Aorta (tissue), 5 donors: ENCODE results near the gene MSL2. TPM values are rescaled to one million over a fixed set of nuclear protein-coding genes. Genes with fewer than 3 reads are reported as not detected.
"Not testable (repeated sequence)": the region's sequence is repeated elsewhere in the genome, so short reads cannot be mapped to it uniquely, and the experiment has no call there.

Experiments
- ATAC-seq: fragments of 200-7000 bp; cut with Tn5 transposase; one replicate; pipeline ENCODE4 v1.9.1; 2022; ENCODE audit warnings: moderate library complexity; ENCODE audit not compliant: low FRiP score
- DNase-seq, 2 donors: peaks; one replicate each; pipeline ENCODE4 v3.0.0-alpha.2; 2020
- H3K27ac ChIP-seq, 2 donors: one replicate each; pipeline ENCODE4 v1.5.1; 2013; ENCODE audit warnings: low read length in 2 of 2, mild to moderate bottlenecking in 2 of 2, moderate library complexity in 2 of 2, control low read depth in 1 of 2, inconsistent platforms in 1 of 2, low read depth in 1 of 2
- H3K27me3 ChIP-seq, 2 donors: one replicate each; pipeline ENCODE4 v1.6.1; 2013; ENCODE audit warnings: control low read depth in 1 of 2, low read length in 1 of 2, mild to moderate bottlenecking in 1 of 2, moderate library complexity in 1 of 2; ENCODE audit not compliant: insufficient read depth in 2 of 2, control insufficient read depth in 1 of 2
- H3K36me3 ChIP-seq, 2 donors: one replicate each; pipeline ENCODE4 v1.6.1; 2013; ENCODE audit warnings: control low read depth in 1 of 2, low read length in 1 of 2, mild to moderate bottlenecking in 1 of 2; ENCODE audit not compliant: insufficient read depth in 2 of 2, control insufficient read depth in 1 of 2
- H3K4me1 ChIP-seq, 2 donors: one replicate each; pipeline ENCODE4 v1.6.1; 2013; ENCODE audit warnings: low read length in 2 of 2, control low read depth in 1 of 2, mild to moderate bottlenecking in 1 of 2, moderate library complexity in 1 of 2; ENCODE audit not compliant: insufficient read depth in 2 of 2, control insufficient read depth in 1 of 2
- H3K4me3 ChIP-seq, 2 donors: one replicate each; pipeline ENCODE4 v1.5.1; 2013; ENCODE audit warnings: low read length in 2 of 2, control low read depth in 1 of 2, mild to moderate bottlenecking in 1 of 2
- H3K9me3 ChIP-seq: one replicate; pipeline ENCODE4 v1.6.1; 2013; ENCODE audit warnings: mild to moderate bottlenecking, low read length; ENCODE audit not compliant: control insufficient read depth
- WGBS, 2 donors: extraction: QIAGEN DNeasy Blood & Tissue Kit; methylation state at CpG; one replicate each; pipeline ENCODE4 v1.1.7; 2013; 5-methylcytosine and 5-hydroxymethylcytosine counted together
- intact Hi-C, 2 donors: fragments of 100-400 bp; cut with DNase I; formaldehyde crosslinking; loops; one replicate each; pipeline versions ENCODE4 v1.14.2 to v1.15.0; 2022
- long read RNA-seq, 2 donors: library from polyadenylated mRNA; unstranded; transcript quantifications; one replicate each; pipeline ENCODE4 v2.0.0, GENCODE V29; 2020 to 2021
- polyA plus RNA-seq, 2 donors: library from polyadenylated mRNA; stranded (reverse); fragments of 200-250 nt; gene quantifications; one replicate each; pipeline ENCODE4 v1.2.3, GENCODE V29; 2013
- total RNA-seq, 2 donors: library from RNA; stranded (reverse); fragmentation: NEBNext Ultra II Directional; extraction: Animal tissue kit (Norgen Biotek cat#: 25700); gene quantifications; one replicate each; pipeline ENCODE4 v1.2.1, GENCODE V29; 2021
- donor health status: healthy with polysubstance abuse.
- donor health status: Bipolar disorder and iron deficiency.
- donor health status: DM: no; HTN: no; CAD: no.
- donor health status: DM: no; HTN: no; CAD: no.
- donor health status: DM: yes; HTN: yes; CAD: no.

MSL2 gene
- total RNA-seq: 10 to 100 TPM; 27.7 to 33.9 TPM
- 1 to 10 TPM; 4.9 to 6.2 TPM for polyA plus RNA-seq
- long read RNA-seq, donor 1, full-length matches to known transcripts: 2 of 6 reads
- long read RNA-seq, donor 1, partial matches to known transcripts: 0 of 6 reads
- long read RNA-seq, donor 1, other reads (novel, unspliced or antisense): 4 of 6 reads
- long read RNA-seq, donor 2, partial matches to known transcripts: 0 of 2 reads
- long read RNA-seq, donor 2, other reads (novel, unspliced or antisense): 2 of 2 reads

- H3K36me3 ChIP-seq: no peaks in the 10 kb centered on the region
- H3K27ac ChIP-seq: peak within 1 kb of the TSS; percentile 94 to 99
- ATAC-seq (peak; percentile 78), DNase-seq (no peak)
- H3K27me3 ChIP-seq: no peaks in the 10 kb centered on the region
- peaks cover 2 to 7% of the 10 kb centered on the region in 2 donors for H3K4me1 ChIP-seq
- intact Hi-C loops: loop anchor here (1.0 to 10.0 kb wide), 5 partner anchors 54 to 556 kb away; partner anchors contain the start of genes PCCB (in 1 of the 2), PPP2R3A (in 1 of the 2) and STAG1 (in 1 of the 2)
- WGBS, 2 donors: 0 to 1% methylated on average over 28 to 37 of the region's 37 CpGs
- peak within 1 kb of the TSS; percentile 76 to 88 for H3K4me3 ChIP-seq
- H3K9me3 ChIP-seq: no peaks in the 10 kb centered on the region
These were observed at the start of gene MSL2 for GRCh38 chr3:136196064-136196400. Gene MSL2 (minus strand): TSS chr3:136196335. CDS start chr3:136195113, 1,222 bp downstream.

- Histone ChIP-seq H3K27me3 (no peaks in the 10 kb centered on the region), H3K9me3 (no peaks in the 10 kb centered on the region), H3K36me3 (no peaks in the 10 kb centered on the region), H3K27ac (no peak overlapping the region), H3K4me1 (no peaks in the 10 kb centered on the region), H3K4me3 (no peak overlapping the region)
- 69 to 70% methylated on average over 3 of the region's 3 CpGs for whole genome bisulfite sequencing, 2 donors
- no peak for DNase-seq
- intact Hi-C loops: no loop called here
- no peak for ATAC-seq
These were observed 49.6 kb upstream of the MSL2 start for GRCh38 chr3:136245691-136246090.

GRCh38 chr3:136239094-136239493, 43.0 kb upstream of the MSL2 start:
- H3K9me3 ChIP-seq: no peaks in the 10 kb centered on the region
- DNase-seq (no peak), ATAC-seq (no peak)
- 4 to 17% methylated on average over 1 of the region's 1 CpG for WGBS, 2 donors
- no peak overlapping the region for H3K4me3 ChIP-seq
- no peaks in the 10 kb centered on the region for H3K27me3 ChIP-seq
- no peak overlapping the region for H3K27ac ChIP-seq
- no peaks in the 10 kb centered on the region for H3K36me3 ChIP-seq
- intact Hi-C loops: no loop called here
- no peaks in the 10 kb centered on the region for H3K4me1 ChIP-seq

GRCh38 chr3:136237961-136238649, 42.0 kb upstream of the MSL2 start:
- no peaks in the 10 kb centered on the region for H3K27me3 ChIP-seq
- no peak overlapping the region for H3K4me3 ChIP-seq
- 84 to 89% methylated on average over 4 of the region's 4 CpGs for WGBS, 2 donors
- intact Hi-C loops: no loop called here
- no peaks in the 10 kb centered on the region for H3K4me1 ChIP-seq
- no peaks in the 10 kb centered on the region for H3K9me3 ChIP-seq
- no peak overlapping the region for H3K27ac ChIP-seq
- DNase-seq: no peak
- ATAC-seq: no peak
- no peaks in the 10 kb centered on the region for H3K36me3 ChIP-seq

- WGBS, 2 donors: 80 to 83% methylated on average over 1 of the region's 1 CpG
- no peak for ATAC-seq
- no peak overlapping the region for H3K27ac ChIP-seq
These were observed 41.0 kb upstream of the MSL2 start for GRCh38 chr3:136237103-136237502.

GRCh38 chr3:136236109-136236508, 40.0 kb upstream of the MSL2 start:
- WGBS, 2 donors: 78 to 82% methylated on average over 2 of the region's 2 CpGs
- no peaks in the 10 kb centered on the region for H3K36me3 ChIP-seq
- intact Hi-C loops: no loop called here
- H3K4me1 ChIP-seq: no peaks in the 10 kb centered on the region
- H3K27me3 ChIP-seq: no peaks in the 10 kb centered on the region
- DNase-seq (no peak), ATAC-seq (no peak)
- no peaks in the 10 kb centered on the region for H3K9me3 ChIP-seq
- H3K4me3 ChIP-seq: no peak overlapping the region
- H3K27ac ChIP-seq: no peak overlapping the region

More at GRCh38 chr3:136237103-136237502, 41.0 kb upstream of the MSL2 start:
- DNase-seq: no peak
- Histone ChIP-seq H3K9me3 (no peaks in the 10 kb centered on the region), H3K36me3 (no peaks in the 10 kb centered on the region), H3K4me1 (no peaks in the 10 kb centered on the region), H3K27me3 (no peaks in the 10 kb centered on the region), H3K4me3 (no peak overlapping the region)
- intact Hi-C loops: no loop called here

GRCh38 chr3:136235545-136235944, 39.4 kb upstream of the MSL2 start:
- no peak overlapping the region for H3K27ac ChIP-seq
- WGBS, 2 donors: 91 to 94% methylated on average over 1 of the region's 1 CpG

GRCh38 chr3:136232413-136232812, 36.3 kb upstream of the MSL2 start:
- no peaks in the 10 kb centered on the region for H3K27me3 ChIP-seq
- ATAC-seq (no peak), DNase-seq (no peak)
- H3K27ac ChIP-seq: no peak overlapping the region
- WGBS, 2 donors: 84 to 91% methylated on average over 2 of the region's 2 CpGs
- H3K9me3 ChIP-seq: no peaks in the 10 kb centered on the region
- intact Hi-C loops: no loop called here
- no peak overlapping the region for H3K4me3 ChIP-seq
- H3K36me3 ChIP-seq: no peaks in the 10 kb centered on the region
- H3K4me1 ChIP-seq: no peaks in the 10 kb centered on the region

More at GRCh38 chr3:136235545-136235944, 39.4 kb upstream of the MSL2 start:
- Histone ChIP-seq H3K4me1 (no peaks in the 10 kb centered on the region), H3K36me3 (no peaks in the 10 kb centered on the region), H3K9me3 (no peaks in the 10 kb centered on the region), H3K4me3 (no peak overlapping the region), H3K27me3 (no peaks in the 10 kb centered on the region)
- ATAC-seq (no peak), DNase-seq (no peak)
- intact Hi-C loops: no loop called here

GRCh38 chr3:136222746-136223145, 26.6 kb upstream of the MSL2 start:
- H3K27ac ChIP-seq, ATAC-seq, intact Hi-C loops: not testable (repeated sequence)

More at GRCh38 chr3:136222746-136223145, 26.6 kb upstream of the MSL2 start:
- H3K36me3 ChIP-seq, H3K9me3 ChIP-seq, DNase-seq, H3K27me3 ChIP-seq, H3K4me1 ChIP-seq, H3K4me3 ChIP-seq: not testable (repeated sequence)
- WGBS, 2 donors: 90 to 93% methylated on average over 4 of the region's 4 CpGs
